Stimulated activated CD8-positive, alpha-beta memory T cell treated with anti-CD3 and anti-CD28 coated beads, Interleukin-12 subunit alpha, Interleukin-12 subunit beta, amount 100 ng/mL, for 24 hours (primary cell): ENCODE results near the gene IGDCC3.

Experiments used
- DNase-seq: peaks from one replicate; pipeline ENCODE4 v3.0.0-alpha.2; 2020; ENCODE audit errors: extremely low read depth

The IGDCC3 gene

DNA sequence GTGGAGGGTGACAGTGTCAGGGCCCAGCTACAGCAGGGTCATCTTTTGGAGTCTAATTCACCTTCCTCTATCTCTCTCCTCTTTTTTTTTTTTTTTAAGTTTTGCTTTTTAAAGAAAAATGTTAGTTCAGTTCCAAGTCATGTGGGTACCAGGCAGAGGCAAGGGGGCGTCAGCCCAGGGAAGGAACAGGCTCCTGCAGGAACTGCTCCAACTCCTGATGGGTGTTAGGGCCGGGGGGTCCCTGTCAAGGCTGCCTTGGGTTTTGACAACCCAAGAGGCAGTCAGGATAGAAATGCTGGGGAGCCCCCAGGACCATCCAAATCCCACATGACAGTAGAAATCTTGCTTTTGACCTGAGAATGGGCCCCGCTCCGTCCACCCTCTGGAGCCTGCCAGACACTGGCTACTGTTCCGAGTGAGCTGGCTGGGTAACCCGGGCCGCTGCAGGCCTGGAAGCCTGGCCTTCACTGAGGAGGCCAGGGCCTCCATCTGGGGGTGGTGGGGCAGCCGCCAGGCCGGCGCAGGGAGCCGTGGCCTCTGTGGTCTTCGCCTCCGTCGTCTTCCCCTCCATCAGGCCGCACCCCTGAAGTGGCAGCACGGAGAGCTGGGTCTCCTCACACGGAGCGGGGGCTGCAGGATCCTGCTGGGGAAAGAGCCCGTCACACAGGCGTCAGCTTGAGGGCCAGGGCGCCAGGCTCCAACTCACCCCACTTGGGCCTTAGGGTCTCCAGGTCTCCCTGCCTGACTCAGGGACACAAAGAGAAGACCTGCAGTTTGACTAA, 49.1 kb downstream of the IGDCC3 start:
- DNase-seq = no peak

- DNase-seq = no peak
Observed at GRCh38 chr15:65327651-65328393, 50.0 kb downstream of the IGDCC3 start.

GRCh38 chr15:65326818-65327217, 51.0 kb downstream of the IGDCC3 start:
- no peak for DNase-seq

DNA sequence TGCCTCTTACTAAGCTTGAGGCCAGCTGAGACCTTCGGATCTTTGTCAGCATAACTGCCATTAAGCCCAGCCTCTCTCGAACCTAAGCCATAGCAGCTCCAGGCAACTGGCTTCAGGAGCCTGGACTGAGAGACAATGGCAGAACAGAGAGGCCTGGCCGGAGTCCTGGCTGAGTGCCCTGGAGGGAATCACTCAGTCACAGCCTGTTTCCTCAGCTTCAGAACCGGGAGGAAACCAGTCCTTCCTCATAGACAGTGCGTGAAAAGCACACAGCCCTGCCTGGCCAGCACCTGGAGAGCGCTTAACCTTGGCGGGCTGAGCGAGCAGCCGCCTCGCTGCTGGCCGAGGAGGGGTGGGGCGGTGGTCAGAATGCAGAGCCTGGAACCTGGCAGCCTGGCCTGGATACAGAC, 51.7 kb downstream of the IGDCC3 start:
- DNase-seq = no peak

DNA sequence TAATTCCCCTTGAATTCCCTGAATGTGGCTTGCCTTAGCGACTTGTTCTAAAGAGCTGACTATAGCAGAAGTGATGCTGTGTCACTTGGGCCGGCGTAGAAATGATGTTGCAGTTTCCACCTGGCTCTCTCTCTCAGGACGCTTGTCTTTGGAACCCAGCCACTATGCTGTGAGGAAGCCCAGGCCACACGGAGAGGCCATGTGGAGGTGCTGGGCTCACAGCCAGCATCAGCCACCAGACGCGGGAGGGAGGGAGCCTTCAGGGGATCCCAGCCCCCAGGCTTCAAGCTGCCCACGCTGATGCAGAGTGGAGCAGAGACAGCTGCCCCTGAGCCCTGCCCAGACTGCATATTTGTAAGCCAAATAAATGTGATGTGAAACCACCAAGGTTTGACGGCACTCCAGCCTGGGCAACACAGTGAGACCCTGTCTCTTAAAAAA, 54.7 kb downstream of the IGDCC3 start:
- DNase-seq = no peak

GRCh38 chr15:65318870-65319356, 58.9 kb downstream of the IGDCC3 start:
- no peak for DNase-seq

DNA sequence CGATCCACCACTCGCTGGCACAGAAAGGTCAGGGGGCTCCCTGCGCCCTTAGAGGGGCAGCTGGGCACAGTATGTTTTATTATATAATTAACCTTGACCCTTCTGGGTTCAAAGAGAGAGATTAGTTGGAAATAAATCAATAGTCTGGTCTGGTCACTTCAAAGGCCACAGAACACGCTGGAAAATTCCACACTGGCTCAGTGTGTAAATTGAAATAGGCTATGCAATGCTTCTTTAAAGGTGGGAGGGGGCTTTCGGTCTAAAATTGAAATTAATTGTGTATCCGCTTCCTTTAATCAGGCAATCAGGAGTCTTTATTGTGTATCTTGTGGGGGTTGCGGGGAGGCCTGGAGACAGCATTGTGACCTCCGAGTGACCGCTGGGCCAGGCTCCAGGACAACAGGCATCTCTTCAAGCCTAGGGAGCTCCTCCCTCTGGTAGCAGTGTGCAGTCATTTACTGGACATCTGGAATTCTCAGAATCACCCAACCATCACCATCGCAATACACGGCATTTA, 65.3 kb downstream of the IGDCC3 start:
- no peak for DNase-seq

DNA sequence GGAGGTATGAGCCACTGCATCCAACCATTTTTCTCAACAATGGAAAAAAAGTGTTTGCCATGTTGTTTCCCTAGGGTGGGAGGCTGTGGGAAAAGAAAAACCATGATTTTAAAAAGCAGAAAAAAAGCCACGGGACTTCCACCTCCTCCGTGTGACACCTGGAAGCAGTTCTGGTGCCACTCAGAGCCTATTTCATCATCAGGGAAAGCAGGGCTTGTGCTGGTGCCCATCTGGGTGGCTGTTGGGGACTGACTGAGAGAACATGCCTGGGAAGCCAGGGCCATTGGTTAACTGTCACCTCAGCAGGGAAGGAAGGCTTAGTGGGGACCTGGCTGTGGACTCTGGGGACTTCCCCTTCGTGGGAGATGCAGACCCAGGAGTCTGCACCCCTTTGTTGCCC, 66.0 kb downstream of the IGDCC3 start:
- no peak for DNase-seq

- DNase-seq = no peak
Observed at GRCh38 chr15:65310431-65311137, 67.2 kb downstream of the IGDCC3 start.

DNA sequence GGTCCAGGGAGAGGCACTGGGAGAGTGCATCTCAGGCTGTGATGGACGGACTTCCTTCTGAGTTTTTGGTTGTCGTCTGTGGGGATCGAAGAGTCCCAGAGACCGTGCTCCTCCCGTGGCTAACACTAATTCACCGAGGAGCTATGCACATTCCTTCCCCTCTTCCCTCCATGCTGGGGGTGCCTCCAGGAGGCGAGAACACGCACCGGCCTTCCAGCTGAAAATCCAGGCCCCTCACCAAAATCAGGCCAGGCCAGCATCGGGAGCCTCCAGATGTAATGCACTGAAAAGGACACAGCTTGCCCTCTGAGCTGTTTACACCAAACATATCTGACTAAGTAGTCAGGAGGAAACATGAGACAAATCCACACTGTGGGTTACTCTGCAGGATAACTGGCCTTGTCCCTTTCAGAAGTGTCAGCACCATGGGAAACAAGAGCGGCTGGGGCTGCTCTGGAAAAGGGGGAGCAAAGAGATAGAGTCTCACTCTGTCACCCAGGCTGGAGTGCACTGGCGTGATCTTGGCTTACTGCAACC, 67.9 kb downstream of the IGDCC3 start:
- DNase-seq = no peak

GRCh38 chr15:65307978-65308377, 69.8 kb downstream of the IGDCC3 start:
- no peak for DNase-seq

- DNase-seq = no peak
Observed at GRCh38 chr15:65306551-65306950, 71.3 kb downstream of the IGDCC3 start.

GRCh38 chr15:65305776-65306175, 72.0 kb downstream of the IGDCC3 start:
- no peak for DNase-seq

GRCh38 chr15:65305150-65305758, 72.5 kb downstream of the IGDCC3 start:
- no peak for DNase-seq

GRCh38 chr15:65304381-65305149, 73.2 kb downstream of the IGDCC3 start, which contains the start of gene RNU5B-1:
Gene RNU5B-1, plus strand, starts transcription at chr15:65304677.
- DNase-seq = no peak

GRCh38 chr15:65303687-65304380, 74.0 kb downstream of the IGDCC3 start:
- no peak for DNase-seq

GRCh38 chr15:65302061-65302460, 75.7 kb downstream of the IGDCC3 start:
- DNase-seq = no peak

DNA sequence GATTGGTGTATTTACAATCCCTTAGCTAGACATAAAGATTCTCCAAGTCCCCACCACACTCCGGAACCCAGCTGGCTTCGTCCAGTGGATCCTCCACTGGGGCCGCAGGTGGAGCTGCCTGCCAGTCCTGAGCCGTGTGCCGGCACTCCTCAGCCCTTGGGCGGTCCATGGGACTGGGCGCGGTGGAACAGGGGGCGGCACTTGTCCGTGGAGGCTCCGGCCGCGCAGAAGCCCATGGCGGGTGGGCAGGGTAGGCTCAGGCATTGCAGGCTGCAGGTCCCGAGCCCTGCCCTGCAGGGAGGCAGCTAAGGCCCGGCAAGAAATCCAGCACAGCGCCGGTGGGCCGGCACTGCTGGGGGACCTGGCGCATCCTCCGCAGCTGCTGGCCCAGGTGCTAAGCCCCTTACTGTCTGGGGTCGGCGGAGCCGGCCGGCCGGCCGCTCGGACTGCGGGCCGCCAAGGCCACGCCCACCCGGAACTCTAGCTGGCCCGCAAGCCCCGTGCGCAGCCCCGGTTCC, 76.8 kb downstream of the IGDCC3 start:
- DNase-seq = no peak

- no peak for DNase-seq
Observed at GRCh38 chr15:65298731-65299130, 79.1 kb downstream of the IGDCC3 start.
